ENCODE results near the gene FGF1.

FGF1 gene

DNA sequence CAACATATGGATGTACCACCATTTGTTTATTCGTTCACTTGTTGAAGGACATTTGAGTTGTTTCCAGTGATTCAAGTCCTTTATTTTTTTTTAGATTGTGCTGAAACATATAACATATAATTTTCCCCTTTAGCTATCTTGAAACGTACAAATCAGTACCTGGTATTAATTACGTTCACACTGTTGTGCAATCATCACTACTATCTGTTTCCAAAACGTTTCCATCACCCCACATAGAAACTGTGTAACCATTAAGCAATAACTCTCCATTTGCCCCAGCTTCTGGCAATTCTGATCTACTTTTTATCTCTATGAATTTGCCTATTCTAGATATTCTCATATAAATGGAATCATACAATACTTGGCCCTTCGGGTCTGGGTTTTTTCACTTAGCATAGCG lies 116.0 kb downstream of the FGF1 start:
- no peak for DNase-seq

DNA sequence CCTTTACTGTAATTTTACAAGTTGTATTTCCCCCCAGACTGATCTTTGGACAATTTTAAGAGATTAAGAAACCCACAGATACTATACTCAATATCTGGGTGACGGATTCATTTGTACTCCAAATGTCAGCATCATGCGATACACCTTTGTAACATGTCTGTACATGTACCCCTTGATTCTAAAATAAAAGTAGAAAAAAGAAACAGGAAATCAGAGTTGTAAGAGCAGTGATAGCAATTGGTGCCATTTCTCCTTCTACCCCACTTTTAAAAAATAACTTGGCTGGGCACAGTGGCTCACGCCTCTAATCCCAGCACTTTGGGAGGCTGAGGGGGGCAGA lies 116.9 kb downstream of the FGF1 start:
- no peak for DNase-seq

DNA sequence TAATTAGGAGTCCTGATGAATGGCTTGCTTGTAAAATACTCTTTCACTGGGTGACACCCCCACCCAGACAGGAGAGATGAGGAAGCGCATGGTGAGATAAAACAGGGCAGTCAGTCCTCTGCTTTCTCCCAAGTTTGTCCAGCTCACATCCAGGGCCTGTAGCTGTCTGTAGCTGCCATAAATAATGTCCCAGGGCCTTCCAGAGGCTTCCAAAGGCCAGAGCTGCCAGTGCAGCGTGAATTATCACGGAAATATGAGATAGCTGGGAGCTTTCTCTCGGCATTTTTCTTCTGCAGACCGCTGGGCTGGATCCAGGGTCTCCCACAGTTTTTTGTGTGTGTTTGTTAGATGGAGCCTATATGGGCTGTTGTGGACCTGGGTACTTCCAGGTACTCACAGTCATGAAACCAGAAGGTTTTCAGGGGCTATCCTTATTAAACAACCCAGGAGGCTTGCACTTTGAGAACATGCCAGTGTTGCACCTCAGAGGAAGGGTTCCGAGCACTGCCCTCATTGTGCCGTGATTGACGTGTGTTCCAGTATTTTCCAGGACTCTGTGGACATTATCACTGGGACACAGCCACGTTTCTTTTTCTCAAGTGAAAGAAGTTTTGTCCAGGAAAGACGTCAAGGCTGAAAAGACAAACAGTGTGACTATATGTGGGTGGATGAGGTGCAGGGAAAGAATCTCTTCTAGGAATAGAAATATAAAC lies 117.5 kb downstream of the FGF1 start:
- no peak for DNase-seq

DNA sequence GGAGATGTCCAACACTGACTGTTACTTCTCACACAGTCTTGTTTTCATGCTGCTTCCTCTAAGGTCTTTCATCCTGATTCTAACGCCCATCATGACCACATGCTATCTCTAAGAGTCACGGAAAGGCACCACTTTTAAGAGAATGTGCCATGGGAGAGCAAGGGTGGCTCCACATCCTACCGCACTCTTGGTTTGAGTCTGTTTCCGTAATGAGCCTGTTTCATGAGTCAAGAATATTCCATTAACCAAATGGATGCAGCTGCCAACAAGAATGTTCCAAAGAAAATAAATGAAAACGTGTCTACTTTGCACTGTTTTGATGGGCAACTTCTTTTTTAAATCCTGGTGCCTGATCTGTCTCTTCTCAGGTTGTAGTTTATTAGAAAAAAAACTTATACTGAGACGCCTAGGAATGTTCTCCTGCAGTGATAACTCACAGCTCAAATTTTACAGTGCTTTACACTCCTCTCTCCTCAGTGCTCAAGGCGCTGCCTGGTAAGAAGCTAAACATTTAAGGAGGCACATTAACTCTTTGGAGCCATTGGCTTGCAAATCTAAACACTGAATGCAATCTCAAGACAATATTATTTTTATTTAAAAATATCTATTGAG lies 124.3 kb downstream of the FGF1 start:
- DNase-seq, result no peak

DNA sequence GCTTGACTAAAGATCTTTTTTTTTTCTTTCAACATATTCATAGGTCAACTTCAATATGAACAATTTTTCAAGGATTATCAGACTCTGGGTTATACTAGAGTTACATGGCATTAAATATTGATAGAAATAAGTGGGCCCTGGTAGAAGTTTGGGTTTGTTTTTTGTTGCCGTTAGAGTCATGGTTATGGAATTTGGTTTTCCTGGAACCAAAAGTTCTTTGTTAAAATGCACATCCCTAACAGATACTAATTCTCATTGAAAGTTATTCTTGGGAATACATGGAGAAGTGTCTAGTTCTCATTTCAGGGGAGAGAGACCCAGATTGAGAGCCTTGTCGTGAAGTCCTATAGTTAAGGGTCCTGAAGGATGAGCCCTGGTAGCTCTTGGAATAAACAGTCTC lies 124.9 kb downstream of the FGF1 start:
- DNase-seq, result no peak

DNA sequence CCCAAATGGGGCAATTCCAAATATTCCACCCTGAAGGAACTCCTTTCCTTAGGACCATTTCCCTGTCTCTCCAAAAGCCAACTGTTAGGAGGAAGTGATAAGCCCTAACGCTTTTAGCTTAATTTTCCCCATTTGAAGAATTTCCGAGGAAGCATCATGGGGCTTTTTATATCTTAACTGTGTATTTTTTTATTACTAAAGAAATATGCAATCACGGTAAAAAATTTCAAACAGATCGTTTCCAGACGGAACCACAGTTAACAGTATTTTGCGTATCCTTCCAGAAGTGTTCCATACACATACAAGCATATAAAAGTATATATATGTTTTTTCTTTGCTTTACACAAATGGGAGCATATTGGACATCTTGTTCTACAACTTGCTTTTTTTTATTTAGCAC lies 133.8 kb downstream of the FGF1 start:
- no peak for DNase-seq

DNA sequence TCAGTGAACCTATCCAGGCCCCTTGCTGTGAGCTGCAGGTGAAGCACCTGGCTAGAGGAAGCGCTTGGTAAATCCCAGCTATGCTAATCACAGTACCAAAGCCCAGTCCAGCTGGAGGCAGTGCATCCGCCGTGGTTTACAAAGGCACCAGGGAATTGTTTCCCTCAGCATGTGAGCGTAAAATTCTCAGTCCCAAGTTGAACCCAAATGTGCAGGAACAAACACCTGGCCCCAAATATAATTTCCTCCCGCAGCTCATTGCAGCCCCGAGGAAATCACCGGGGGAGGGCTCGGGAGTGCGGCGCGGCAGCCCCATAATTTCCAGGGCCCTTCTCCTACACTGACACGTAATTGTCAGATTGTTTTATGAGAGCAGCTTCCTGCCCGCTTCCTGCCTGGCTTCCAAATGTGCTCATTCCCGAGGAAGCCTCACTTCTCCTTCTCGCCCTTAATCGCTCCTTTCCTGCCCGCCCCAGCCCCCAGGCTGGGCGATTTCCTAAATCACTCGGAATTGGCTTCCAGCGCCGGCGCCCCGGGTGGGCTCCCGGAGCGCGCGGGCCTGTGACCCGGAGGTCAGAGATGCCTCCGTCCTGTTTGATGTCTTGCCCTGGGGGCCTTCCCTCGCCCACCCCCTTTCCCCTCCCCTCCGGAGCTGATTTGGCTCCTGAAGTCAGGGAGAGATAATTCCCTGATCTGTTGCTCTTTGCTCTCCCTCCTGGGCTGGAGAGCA lies 134.4 kb downstream of the FGF1 start:
- peak in 2 of 4 experiments; percentile 14 to 16 for DNase-seq

DNA sequence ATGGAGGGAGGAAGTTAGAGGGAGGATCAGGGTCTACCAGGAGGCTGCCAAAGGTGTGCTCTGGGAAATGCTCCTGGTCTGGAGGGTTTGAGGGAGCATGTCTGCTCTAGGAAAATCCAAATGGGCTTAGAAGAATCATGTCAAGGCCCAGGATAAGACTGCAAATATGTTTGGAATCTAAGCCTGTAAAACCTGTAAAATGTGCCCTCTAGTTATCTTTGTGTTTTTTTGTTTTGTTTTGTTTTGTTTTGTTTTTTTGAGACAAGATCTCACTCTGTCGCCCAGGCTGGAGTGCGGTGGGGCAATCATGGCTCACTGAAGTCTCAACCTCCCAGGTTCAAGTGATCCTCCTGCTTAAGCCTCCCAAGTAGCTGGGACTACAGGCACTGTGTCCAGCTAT lies 135.4 kb downstream of the FGF1 start:
- no peak for DNase-seq

DNA sequence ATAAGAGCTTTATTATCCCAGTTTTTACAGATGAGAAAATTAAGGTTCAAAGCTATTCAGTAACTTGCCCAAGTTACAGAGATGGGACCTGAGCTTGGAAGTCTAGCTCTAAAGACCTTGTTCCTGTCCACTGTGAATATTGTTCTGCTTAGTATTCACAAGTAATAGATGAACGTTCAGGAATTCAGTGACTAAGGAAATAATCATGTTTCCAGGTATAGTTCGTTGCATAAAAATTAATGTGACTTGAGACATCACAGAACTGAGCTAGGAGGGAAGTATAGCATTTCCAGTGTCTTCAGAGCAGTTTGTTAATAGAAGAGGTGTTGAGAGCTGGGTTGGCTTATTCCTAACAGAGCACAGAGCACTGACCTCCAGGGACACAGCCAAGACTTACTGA lies 136.1 kb downstream of the FGF1 start:
- no peak for DNase-seq

DNA sequence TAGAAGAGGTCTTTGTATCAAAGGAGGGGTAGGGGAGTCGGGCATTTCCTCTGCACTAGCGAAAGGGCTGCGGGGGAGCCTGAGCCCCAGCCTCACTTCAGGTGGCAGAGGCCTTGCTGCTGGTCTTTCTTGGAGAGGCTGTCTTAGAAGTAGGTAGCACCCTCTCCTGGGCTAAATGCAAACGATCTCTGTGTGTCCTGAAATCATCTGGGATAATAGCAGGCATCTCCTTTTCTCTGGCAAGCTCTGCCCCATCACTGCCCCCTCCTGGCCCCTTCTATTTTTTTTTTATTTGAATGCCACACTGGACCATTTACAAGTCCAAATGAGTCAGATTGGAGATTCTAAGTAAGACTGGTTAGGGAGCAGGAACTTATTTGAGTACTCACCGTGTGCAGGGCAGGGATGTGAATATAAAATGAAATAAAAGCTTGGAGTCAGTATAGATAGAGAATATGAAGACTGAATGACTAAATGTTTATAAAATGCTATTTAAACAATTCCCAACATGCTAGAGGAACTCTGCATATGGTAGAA lies 137.1 kb downstream of the FGF1 start:
- peak; percentile 63 to 69 (median 66) for DNase-seq

DNA sequence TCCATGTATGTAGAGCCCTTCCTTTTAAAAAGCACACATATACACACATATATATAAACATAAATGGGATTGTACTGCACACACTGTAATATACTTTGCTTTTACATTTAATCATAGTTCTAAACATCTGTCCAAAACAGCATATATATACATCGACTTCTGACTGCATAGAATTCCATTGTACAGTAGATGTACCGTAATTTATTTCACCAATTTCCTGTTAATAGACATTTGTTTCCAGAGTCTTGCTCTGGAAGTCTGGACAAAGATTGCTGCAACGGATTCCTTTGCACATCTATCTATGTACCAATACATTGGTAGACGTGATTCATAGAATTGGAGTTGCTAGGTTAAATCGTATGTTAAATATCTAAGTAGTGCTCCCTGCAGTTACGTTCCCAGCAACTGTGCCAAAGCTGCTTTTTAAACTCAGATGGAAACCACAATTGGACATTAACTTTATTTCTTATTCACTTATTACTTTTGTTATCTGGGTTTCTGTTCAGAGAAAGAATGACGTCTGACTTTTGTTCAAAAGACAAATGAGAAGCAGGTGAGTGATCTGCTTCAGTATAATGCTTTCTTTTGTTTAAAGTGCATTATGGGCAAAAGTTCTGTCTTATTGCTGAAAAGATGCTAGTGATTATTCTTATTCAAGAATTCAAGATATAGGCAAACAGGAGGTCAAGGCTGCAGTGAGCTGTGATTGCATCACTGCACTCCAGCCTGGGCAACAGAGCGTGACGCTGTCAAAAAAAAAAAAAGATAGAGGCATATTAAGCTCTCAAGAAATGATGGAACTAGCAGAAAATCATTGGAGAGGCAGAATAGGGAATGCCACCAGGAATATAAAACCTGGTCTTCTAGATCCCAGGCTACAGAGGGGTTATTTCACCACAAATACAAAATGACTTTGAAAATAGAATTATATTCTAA lies 138.2 kb downstream of the FGF1 start:
- DNase-seq, result no peak

DNA sequence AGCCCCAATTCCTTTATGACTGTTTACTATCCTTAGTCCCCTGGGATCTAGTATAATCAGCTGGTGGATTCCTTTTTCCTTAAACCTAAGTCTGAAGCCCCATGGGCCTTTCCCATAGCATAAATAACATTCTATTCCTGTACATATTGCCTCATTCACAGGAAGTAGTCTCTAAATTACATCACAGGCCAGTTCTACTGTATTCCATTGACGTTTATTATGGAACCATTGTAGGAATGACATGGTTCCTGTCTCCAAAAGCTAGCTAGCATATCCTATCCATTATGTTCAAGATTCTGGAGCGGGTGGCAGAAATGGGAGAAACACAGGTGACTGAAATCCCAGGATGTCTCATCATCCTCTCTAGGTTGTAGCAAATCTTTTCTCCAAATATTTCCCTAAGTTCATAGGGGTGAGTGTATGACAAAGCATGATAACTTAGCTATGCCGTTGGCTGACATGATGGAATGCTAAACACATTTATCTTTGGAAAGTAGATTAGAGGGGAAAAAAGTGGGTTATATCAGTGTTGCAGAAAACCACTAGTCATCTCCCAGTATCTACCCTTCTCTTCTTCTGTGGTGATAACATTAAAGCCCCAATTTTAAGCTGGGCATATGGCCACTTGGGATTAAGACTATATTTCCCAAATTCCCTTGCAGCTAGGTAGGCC lies 140.1 kb downstream of the FGF1 start:
- peak in 2 of 4 experiments; percentile 6 to 11 for DNase-seq

DNA sequence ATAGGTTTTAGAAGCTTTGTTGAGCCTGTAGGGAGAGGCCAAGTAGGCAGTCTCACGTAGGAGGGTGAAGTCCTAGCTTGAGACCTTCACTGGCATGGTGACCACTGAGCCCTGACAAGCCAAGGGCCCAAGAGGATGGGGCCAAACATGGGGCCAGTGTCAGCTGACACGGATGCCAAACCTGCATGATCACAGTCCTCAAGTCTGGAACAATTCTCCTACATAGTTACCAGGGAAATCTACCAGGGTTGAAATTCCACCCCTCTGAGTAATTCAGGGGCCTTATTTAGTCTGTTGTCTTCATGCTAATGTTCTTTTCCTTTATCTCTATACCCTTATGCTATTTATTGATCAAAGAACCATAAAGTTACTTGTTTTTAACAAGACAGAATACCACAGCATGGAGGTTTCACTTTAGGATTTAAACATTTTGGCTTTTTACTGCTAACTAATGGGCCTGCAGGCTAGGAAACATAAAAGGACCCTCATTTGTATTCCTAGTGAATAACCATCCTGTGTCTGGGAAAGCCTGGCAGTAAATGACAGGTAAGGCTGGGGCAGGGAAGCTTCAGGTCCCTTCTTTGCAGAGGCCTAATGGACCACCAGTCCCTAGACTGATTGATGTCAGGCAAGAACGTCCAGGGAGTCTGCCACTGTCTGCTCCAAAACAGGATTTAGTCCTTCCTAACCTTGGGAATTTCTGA lies 140.8 kb downstream of the FGF1 start:
- no peak for DNase-seq

DNA sequence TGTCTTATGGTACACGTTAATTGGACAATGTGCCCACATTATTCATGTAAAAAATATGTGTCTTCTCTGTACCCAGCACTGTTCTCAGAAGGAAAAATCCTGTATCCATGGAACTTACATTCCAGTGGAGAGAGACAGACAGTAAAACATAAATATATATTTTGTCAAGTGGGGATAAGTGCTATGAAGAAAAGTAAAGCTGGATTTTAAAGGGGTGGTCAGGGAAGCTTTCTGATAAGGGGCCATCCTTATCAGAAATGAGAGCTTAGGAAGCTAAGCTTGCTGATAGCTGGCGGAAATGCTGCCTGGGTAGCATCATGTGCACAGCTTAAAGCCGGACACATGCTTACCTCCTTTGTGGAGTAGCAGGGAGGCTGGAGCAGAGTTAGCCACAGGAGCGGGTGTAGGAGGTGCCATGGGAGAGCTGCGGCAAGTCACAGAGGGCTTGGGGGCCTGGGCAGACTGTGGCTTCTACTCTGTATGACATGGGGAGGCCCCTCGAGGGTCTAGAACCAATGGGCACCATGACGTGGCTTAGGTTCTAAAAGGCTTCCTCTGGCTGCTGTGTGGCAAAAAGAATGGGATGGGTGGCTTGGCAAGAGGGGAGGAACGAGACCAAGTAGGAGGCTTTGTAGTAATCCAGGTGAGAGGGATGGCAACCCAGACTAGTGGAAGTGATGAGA lies 141.7 kb downstream of the FGF1 start:
- no peak for DNase-seq

DNA sequence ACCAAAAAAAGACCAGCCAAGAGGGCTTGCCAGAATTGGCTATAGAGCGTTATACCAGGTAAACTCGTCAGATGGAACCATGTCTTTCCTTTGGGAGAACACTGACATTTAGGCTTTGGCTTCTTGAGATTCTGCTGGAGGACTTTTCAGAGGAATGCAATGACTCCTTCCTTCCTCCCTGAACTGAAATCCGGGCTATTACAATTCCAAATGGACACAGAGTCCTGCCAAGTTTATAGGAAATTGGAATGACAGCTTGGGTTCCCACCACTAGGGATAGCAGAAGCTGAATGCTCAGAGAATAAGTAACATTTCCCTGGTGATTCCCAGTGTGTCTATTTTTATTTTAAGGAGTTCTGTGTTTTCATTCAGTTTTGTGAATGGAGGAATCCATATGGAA lies 143.0 kb downstream of the FGF1 start:
- DNase-seq, result no peak
